HG02943 (cell line): Measurements from ENCODE around the gene TSC2.
"Not testable (repeated sequence)": the region's sequence is repeated elsewhere in the genome, so short reads cannot be mapped to it uniquely, and the experiment has no call there.

Experiments
- ATAC-seq: cut with Tn5 transposase; IDR thresholded peaks from one replicate; pipeline ENCODE4 v1.9.1; 2021; ENCODE audit warnings: mild to moderate bottlenecking, low read depth, moderate library complexity; ENCODE audit not compliant: unreplicated experiment

The TSC2 gene

DNA sequence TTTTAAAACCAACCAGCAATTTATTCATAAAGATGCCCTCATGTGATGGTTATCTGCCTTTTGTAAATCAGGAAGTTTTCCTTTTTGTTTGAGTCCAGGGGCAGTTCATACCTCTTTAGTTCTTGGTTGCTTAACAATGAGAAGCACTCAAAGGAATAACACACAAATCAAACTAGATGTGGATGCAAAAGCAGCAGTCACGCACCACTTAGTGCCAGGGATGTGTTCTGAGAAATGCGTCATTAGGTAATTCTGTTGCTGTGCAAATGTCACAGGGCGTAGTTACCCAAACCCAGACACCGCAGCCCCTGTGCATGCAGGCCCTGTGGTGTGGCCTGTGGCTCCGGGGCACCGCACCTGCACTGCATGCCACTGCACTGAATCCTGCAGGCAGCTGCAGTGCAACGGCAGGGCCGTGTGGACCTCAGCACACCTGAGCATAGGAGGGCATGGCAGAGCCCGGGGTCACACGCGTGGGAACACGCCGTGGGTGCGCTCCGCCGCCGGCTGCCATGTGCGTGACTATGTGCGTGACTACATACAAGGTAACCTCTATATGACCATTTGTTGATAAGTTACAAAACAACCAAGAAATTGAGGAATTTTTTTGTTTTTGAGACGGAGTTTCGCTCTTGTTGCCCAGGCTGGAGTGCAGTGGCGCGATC lies 48.3 kb downstream of the TSC2 start:
- ATAC-seq, result no peak

DNA sequence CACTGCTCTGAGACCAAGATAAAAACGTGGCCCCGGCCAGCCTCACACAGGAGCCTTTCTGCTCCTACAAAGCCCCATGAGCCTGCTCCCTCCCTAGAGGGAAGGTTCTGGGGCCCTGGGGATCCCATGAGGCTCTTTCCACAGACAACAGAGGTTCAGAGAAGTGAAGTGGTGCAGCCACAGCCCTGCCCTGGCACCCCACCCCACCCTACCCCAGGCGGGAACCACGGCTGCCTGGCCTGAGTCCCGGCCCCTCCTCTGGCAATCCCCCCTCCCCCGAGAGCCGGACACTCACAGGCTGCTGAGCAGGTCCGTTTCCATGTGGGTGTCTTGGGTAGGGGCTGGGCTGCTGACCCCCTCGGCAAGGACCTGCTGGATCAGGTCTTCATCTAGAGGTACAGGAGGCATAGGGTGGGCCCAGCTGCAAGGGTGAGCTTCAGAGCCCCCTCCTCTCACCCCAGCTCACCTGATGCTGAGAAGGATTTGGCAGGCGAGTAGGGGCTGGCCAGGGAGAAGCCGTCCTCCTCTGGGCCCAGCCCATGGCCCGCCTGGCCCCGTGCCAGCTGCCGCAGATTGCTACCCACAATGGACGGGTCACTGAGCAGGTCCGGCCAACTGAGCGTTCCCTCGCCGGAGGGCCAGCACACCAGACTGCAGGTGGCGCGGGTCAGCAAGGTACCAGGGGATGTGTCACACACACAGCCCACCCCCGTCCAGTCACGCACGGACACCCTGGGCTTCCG lies 49.2 kb downstream of the TSC2 start:
- ATAC-seq, result no peak

DNA sequence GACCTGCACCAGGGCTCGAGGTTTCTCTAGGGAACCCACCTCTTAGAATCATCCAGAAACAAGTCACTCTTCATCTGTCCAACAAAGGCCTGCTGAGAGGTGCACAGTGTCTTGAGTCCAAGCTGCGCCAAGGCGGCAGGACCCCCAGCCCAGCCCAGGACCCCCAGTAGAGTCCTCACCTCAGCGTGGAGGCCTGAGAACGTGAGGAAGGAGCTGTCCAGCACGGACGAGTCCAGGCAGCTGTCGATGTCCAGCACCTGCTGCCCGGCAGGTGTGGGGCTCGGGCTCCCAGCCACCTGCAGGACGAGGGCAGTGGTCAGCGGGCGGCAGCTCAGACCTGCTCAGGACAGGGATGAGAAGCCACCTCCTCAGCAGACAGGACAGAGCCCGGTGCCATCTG lies 49.9 kb downstream of the TSC2 start:
- ATAC-seq, result not testable (repeated sequence)

DNA sequence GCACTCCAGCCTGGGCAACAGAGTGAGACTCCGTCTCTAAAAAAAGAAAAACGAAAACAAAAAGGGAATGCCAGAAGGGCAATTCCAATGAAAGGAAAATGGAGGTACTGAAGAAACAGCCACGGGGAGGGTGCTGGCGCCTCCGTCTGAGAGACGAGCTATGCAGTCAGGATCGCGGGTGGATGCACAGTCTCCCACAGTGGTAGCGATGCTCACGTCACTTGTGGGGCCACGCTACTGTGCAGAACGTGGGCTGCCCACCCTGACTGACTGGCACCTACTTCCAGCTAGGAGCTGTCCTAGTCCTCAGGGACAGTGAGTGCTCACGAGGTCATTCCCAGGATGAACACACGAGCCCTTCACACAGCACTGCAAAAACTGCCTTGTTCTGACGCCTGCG lies 53.8 kb downstream of the TSC2 start:
- not testable (repeated sequence) for ATAC-seq

DNA sequence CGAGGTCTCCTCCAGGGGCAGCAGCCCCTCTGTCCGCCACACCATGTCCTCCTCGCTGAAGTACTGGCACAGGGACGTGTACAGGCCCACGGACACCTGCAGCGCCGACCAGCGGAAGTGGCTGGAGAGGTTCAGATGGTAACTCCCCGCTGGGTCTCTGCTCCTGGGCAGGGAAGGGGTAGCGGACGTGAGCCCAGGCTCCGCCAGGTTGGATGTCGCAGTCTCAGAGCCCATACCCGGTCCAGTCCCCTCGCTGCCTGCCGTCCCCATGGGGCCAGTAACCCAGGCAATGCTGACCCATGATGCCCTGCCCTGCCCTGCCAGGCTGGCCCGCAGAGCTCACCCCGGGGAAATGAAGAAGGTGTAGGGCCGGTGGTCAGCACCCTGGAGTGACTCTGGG lies 54.7 kb downstream of the TSC2 start:
- ATAC-seq, result no peak

DNA sequence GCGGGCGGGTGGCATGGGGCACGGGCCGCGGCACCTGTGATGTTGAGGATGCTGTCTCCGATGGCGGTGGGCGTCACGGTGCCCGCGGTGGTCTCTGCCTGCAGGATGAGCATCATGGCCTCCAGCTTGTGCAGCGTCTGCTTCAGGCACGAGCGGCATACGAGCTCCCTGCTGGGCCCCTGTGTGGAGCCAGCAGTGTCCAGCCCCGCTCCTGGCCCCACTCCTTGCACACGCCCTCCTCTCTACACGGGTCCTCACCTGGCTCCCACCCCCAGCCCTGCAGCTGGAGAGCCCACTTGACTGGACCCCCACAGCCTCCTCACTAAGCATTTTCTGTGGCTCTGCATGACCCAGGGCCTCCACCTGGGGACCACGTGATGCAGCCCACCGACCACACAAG lies 56.7 kb downstream of the TSC2 start:
- not testable (repeated sequence) for ATAC-seq

DNA sequence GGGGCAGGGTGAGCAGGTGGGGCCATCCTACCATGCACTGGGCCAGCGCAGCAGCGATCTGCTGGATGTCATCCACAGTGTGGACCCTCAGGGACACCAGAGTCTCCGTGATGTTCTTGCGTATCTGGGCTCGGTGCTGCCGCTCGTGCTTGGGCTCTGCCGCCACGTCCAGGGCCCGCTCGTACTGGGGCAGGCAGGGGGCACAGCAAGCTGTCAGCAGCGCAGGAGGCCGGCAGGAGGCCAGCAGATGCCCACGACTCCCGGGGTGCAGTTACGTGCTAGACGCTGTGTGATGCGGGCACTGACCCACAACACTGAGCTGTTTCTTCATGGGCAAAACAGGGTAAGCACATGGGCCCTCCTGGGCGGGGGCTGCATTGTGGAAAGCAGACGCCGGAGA lies 57.5 kb downstream of the TSC2 start:
- not testable (repeated sequence) for ATAC-seq

DNA sequence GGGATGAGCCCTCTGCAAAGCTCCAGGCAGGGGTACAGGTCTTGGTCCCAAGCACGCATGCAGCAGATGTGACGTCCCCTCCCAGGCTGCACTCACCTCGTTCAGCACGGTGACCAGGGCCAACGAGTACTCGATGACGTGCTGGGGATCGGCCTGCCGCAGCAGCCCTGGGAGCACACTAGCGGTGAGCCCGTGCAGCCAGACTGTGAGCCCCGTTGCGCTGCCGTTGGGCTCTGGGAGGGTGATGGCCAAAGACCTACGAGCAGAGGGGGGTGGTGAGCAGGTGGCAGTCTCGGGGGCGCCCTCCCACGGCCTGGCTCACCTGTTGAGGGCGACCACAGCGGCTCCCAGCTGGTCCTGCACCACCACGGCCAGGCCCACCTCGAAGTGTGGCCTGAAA lies 58.0 kb downstream of the TSC2 start:
- ATAC-seq, result not testable (repeated sequence)

DNA sequence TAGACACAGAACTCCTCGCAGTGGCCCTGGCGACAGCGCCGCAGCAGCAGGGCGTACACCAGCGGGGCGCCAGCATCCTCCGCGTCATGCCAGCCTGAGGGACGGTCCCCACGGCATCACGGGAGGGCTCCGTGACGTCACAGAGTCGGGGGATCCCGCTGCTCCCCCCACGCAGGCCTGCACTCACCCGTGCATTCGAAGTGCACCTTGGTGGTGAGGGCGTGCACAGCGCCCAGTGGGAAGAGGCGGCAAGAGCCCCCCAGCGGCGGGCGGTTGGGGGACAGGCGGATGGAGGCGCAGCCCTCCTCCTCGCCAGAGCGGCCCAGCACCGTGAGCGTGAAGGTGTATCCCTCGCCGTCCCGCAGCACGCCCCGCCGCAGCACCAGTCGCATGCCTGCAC lies 58.4 kb downstream of the TSC2 start:
- not testable (repeated sequence) for ATAC-seq

DNA sequence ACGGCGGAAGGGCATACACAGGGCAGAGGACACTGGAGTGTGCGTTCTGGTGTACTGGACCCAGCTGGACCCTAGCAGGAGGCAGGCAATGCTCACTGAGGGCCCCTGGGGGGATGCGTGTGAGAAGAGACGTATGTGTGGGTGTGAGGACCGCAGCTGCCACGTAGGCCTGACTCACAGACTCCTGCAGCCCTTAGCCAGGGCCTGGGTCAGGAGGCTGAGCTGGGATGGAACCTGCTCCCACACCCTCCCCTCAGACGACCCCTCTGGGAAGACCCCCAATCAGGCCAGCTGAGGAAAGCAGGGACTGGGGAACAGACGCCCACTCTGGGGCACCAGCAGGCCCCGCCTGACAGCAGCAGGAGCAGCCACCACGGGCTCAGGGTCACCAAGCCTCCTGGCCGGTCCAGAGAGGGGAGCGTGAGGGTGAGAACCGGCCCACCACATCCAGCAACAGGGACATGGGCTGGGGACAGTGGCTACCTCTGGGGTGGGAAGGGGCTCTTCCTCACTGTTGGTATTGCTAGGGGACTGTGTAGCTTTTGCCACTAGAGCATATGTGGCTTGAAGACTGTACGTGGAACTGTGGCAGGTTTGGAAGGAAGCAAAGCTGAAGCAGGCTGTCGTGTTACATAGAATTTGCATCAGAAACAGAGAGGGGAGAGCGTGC lies 59.5 kb downstream of the TSC2 start:
- ATAC-seq, result not testable (repeated sequence)

DNA sequence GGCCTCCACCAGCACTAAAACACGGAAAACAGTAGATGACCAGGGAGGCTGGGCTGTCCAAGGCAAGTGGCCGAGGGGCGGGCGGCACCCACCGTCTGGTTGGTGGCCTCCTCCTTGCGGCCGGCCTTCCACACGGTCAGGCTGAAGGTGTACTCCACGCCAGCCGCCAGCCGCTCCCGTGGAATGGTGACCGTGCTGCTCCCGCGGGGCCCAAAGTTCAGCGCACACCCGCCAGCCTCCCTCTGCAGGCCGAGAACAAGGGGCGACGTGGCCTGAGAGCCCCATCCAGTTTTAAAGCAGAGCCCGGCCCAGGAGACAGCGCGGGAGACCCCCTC lies 60.0 kb downstream of the TSC2 start:
- not testable (repeated sequence) for ATAC-seq

DNA sequence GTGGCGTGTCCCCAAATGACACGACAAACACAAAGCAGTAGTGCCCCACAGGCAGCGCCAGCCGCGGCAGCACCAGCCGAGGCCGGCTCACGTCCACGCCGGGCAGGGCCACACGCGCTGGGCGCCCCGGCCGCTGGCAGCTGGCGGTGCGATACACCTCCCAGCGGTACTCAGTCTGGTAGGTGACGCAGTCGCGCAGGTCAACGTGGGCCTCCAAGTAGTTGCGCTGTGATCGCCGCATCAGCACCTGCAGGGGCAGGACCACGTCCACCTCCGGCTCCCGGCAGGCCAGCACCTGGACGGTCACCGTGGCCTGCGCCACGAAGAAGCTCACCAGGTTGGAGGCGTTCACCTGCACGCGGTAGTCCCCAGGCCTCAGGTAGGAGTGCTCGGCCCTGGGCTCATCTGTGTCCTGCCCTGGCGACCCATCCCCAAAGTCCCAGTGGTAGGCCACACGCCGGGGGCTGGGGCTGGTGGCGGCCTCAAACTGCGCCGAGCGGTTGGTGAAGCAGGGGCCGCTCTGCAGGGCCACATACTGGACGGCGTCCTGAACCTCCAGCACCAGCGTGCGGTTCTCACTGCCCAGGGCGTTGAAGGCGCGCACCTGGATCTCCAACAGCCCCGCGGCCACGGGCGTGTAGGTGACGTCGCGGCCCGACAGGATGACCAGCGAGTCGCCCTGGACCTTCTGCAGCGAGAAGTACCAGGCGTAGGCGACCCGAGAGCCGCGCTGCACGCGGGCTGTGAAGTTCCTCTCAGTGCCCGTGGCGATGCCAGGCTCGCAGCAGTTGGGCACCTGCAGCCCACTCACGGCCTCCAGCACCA lies 60.9 kb downstream of the TSC2 start:
- ATAC-seq, result not testable (repeated sequence)

DNA sequence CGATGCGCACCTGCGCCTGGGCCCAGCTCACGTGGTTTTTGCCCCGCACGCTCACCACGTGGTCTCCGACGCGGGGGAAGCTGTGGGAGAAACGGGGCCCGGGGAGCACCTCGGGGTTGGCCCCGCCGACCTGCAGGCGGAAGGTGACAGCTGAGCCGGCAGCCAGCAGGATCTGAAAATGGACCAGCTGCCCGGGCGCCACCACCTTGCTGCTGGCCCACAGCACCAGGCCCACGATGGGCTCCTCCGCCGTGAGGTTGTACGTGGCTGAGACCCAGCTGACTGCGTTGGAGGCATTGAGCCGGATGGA lies 61.4 kb downstream of the TSC2 start:
- ATAC-seq, result not testable (repeated sequence)

DNA sequence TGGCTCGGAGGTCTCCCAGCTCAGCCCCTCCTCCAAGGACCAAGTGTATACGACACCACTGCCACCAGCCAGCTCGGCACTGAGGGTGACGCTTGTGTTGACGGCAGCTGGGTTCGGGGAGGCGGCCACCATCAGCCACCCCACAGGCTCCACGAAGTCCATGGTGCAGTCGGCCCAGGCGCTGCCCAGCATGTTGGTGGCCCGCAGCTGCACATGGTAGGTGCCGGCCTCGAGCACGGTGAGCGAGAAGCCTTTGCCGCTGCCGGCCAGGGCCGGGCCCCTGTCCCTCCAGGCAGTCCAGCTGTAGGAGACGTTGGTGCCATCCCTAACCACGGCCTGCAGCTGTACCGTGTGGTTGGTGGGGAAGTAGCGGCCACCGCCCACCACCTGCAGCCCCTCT lies 62.1 kb downstream of the TSC2 start:
- ATAC-seq, result not testable (repeated sequence)

DNA sequence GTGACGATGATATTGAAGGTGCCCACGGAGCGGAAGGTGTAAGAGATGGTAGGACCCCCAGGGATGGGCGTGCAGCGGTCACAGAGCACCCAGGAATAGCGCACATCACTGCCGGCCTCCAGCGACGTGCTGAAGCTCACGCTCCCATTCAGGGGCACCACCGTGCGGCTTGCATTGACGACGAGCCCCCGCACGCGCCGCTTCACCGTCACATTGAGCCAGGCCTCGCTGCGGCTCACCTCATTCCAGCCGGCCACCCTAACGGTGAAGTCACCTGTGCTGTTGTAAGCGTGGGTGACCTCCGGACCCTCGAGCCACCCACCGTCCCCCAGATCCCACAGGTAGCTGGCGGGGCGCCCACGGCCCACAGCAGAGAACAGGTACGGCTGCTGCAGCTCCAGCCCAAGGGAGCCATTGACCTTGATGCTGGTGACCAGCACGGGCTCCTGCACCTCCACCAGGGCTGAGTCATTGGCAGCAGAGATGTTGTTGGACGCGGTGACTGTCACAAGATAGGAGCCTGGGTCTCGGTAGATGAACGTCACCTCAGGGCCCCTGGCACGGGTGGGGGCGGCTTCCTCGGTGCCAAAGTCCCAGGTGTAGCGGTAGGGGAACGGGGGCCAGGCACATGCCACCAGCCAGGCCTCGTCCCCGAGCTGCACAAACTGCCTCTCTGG lies 62.7 kb downstream of the TSC2 start:
- ATAC-seq, result not testable (repeated sequence)

DNA sequence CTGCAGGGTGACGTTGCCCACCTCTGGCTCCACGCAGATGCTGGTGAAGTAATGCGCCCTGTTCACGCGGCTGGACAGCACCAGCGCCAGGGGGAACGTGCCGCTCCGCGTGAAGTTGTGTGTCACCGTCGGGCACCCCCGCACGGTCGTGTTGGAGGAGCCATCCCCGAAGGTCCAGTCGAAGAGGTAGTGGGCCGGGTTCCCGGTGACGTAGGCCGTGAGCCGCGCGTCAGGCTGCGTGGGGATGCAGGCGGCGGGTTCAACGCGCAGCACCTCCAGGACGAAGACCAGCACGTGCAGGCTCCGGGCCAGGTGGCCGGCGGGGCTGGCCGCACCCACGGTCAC lies 63.2 kb downstream of the TSC2 start:
- ATAC-seq, result not testable (repeated sequence)

DNA sequence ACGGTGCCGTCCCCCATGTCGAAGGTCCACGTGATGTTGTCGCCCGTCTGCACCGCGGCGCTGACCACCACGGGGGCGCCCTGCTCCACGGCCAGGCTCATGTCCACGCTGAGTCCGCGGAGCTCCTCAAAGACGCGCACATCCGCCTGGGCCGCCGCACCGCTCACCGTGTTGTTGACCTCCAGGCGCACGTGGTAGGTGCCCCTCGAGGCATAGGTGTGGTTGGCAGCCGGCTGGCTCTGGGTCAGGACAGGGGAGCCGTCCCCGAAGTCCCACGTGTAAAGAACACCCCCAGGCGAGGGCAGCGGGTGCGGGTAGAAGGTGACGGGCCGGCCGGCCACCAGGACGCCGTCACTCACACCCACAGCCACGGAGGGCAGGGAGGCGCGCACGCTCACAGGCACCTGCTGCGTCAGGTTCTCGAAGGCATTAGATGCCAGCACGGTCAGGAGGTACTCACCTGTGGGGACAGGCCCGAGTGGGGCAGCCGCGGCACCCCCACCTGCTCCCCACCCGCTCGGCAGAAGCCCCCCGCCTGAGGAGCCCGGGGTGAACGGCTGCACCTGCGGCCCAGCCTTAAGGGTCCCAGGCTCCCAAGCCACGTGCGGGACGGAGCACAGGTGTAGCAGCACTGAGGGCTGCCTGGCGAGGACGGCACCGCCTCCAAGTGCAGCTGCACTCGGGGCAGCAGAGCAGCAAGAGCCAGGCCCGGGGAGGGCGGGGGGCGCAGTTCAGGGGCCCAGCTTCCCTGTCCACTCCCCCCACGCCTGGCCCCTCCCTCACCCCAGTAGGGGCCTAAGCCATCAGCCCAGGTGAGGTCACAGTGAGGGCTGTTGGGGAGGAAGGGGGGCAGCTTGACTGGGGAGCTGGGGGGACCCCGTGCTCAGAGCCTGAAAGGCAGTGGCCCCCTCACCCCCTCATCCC lies 63.9 kb downstream of the TSC2 start:
- ATAC-seq, result not testable (repeated sequence)

DNA sequence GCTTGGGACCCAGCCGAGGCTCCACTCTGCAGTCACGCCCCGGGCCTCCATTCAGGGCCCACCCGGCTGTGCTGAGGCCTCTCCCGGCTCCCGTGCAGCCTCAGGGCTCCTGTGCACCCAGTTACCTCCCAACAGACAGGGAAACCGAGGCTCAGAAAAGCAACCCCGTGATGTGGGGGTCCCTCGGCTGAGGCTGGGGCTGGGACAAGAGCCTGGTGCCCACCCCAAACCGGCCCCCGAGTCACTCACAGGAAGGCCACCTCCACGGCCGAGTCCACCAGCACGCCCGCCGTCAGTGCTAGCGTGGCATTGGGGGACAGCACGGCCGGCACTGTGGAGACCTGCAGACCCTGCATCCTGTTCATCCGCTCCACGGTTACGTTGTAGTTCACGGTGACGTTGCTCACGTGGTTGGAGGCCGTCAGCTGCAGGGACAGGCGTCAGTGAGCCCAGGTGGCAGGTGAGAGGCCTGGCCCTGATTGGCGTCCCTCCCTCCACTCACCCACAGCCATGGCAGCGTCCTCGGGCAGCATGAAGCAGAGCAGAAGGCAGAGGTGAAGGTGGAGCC lies 64.8 kb downstream of the TSC2 start:
- ATAC-seq, result not testable (repeated sequence)

DNA sequence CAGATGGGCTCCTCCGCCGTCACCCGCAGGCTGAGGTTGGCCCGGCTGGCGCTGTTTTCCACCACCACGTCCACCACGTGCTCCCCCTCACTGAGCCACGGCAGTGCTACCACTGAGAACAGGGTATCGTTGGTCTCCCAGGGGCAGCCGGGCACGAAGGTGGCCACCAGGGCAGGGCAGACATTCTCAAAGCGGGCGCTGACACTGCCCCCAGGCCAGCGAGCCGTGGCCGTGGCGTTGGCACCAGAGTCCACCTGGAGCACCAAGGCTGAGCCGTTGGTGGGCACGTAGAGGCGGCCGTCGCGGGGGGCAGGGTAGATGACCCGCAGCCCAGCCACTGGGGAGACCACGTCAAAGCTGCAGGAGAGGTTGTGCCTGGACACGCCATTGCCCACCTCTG lies 66.4 kb downstream of the TSC2 start:
- ATAC-seq, result not testable (repeated sequence)
